ENCODE results near the gene RYR3.

The RYR3 gene

DNA sequence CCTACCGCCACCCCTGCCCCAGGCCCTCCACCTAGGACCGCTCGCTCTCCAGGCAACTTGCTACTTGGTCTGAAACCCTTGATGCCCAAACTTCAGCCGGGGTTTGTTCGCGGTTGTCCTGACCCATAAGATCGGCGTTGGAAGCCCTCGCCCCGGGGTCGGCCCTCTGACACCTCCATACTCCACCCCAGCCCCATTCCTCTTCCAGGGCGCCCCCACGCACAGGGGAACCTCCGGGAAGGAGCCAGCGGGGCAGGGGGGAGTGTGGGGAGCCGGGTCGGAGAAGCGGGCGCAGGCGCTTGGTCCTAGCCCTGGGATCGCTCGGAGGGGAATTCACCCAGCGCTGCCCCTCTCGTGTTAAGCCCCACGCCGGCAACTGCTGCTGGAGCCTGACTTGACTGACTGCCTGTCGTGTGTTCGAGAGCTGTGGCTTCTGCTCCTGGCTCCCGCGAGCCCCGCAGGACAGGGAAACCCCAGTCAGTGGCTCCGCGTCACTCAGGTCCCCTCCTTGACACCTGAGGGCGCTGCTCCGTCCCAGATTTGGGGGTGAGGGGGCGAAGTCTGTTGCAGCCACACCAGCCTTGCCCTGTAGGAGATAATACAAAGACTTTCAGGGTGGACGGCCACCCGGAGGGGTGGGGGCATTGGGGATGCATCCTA is 675 bp downstream of the RYR3 start:
- Histone ChIP-seq H3K4me2 (ENCODE audit: low read depth, low read length, poor library complexity, severe bottlenecking) (no peak overlapping the region), H3K27me3 (ENCODE audit: insufficient read depth, low read length, poor library complexity, severe bottlenecking) (no peaks in the 10 kb centered on the region), H3K4me3 (ENCODE audit: low read length, poor library complexity, severe bottlenecking) (no peak overlapping the region), H3K79me2 (ENCODE audit: insufficient read depth, low read length) (no peaks in the 10 kb centered on the region), H3K36me3 (ENCODE audit: insufficient read depth, low read length) (no peaks in the 10 kb centered on the region), H4K20me1 (ENCODE audit: insufficient read depth, low read length, poor library complexity, severe bottlenecking) (no peaks in the 10 kb centered on the region), H3K9me2 (replicated peaks; ENCODE audit: low read depth, low read length) (no peaks in the 10 kb centered on the region), H3K9ac (ENCODE audit: low read depth, low read length, poor library complexity, severe bottlenecking) (no peak overlapping the region), H2AFZ (ENCODE audit: low read length) (no peak overlapping the region), H3F3A (ENCODE audit: low read depth) (no peaks in the 10 kb centered on the region), H3K9me3 (ENCODE audit: insufficient read depth, low read depth, low read length) (no peaks in the 10 kb centered on the region), H3K4me1 (ENCODE audit: insufficient read depth, low read length, poor library complexity, severe bottlenecking) (no peaks in the 10 kb centered on the region)
- TF ChIP-seq, protein P1, sequence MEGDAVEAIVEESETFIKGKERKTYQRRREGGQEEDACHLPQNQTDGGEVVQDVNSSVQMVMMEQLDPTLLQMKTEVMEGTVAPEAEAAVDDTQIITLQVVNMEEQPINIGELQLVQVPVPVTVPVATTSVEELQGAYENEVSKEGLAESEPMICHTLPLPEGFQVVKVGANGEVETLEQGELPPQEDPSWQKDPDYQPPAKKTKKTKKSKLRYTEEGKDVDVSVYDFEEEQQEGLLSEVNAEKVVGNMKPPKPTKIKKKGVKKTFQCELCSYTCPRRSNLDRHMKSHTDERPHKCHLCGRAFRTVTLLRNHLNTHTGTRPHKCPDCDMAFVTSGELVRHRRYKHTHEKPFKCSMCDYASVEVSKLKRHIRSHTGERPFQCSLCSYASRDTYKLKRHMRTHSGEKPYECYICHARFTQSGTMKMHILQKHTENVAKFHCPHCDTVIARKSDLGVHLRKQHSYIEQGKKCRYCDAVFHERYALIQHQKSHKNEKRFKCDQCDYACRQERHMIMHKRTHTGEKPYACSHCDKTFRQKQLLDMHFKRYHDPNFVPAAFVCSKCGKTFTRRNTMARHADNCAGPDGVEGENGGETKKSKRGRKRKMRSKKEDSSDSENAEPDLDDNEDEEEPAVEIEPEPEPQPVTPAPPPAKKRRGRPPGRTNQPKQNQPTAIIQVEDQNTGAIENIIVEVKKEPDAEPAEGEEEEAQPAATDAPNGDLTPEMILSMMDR (conservative IDR thresholded peaks at IDR 0.05; ENCODE audit: low read length) = no peak
- TF ChIP-seq EZH2phosphoT487 (IDR thresholded peaks at IDR 0.05; ENCODE audit: borderline replicate concordance) = no peak

- no peaks in the 10 kb centered on the region for H3K36me3 ChIP-seq (ENCODE audit: insufficient read depth, low read length)
- no peaks in the 10 kb centered on the region for H4K20me1 ChIP-seq (ENCODE audit: insufficient read depth, low read length, poor library complexity, severe bottlenecking)
- H3K4me1 ChIP-seq (ENCODE audit: insufficient read depth, low read length, poor library complexity, severe bottlenecking) = no peaks in the 10 kb centered on the region
- no peaks in the 10 kb centered on the region for H3K79me2 ChIP-seq (ENCODE audit: insufficient read depth, low read length)
- H3K4me2 ChIP-seq (ENCODE audit: low read depth, low read length, poor library complexity, severe bottlenecking) = no peak overlapping the region
- H3K27me3 ChIP-seq (ENCODE audit: insufficient read depth, low read length, poor library complexity, severe bottlenecking) = no peaks in the 10 kb centered on the region
- H2AFZ ChIP-seq (ENCODE audit: low read length) = no peak overlapping the region
- H3K9me3 ChIP-seq (ENCODE audit: insufficient read depth, low read depth, low read length) = no peaks in the 10 kb centered on the region
- TF ChIP-seq, protein P1 (conservative IDR thresholded peaks at IDR 0.05; ENCODE audit: low read length) = no peak
- TF ChIP-seq EZH2phosphoT487 (IDR thresholded peaks at IDR 0.05; ENCODE audit: borderline replicate concordance) = no peak
- H3K9ac ChIP-seq (ENCODE audit: low read depth, low read length, poor library complexity, severe bottlenecking) = no peak overlapping the region
- no peaks in the 10 kb centered on the region for H3F3A ChIP-seq (ENCODE audit: low read depth)
- H3K4me3 ChIP-seq (ENCODE audit: low read length, poor library complexity, severe bottlenecking) = no peak overlapping the region
- H3K9me2 ChIP-seq (replicated peaks; ENCODE audit: low read depth, low read length) = no peaks in the 10 kb centered on the region
These were observed 2.7 kb downstream of the RYR3 start for GRCh38 chr15:33313491-33313890.

DNA sequence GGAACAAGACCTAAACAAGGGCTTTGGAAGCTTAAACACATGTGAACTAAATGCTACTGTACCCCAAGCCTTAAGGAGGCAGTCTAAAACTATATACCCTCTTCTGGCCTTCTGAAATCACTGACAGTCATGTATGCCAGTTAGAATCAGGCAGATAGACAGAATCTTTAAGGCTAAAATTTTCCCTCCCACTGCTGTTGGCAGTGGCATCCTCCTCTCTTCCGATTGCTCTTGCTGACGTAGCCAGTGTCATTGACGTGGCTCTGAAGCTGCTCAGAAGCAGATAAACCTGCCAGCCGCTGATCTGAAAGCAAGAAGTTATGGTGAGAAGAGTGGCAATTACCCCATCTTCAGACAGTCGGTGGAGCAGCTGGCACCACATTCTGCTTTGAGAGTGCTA is 3.3 kb downstream of the RYR3 start:
- Histone ChIP-seq H3K9me2 (replicated peaks; ENCODE audit: low read depth, low read length) (no peaks in the 10 kb centered on the region), H3K9ac (ENCODE audit: low read depth, low read length, poor library complexity, severe bottlenecking) (no peak overlapping the region), H3K9me3 (ENCODE audit: insufficient read depth, low read depth, low read length) (no peaks in the 10 kb centered on the region), H3K27me3 (ENCODE audit: insufficient read depth, low read length, poor library complexity, severe bottlenecking) (no peaks in the 10 kb centered on the region), H3K4me2 (ENCODE audit: low read depth, low read length, poor library complexity, severe bottlenecking) (no peak overlapping the region), H3K79me2 (ENCODE audit: insufficient read depth, low read length) (no peaks in the 10 kb centered on the region), H4K20me1 (ENCODE audit: insufficient read depth, low read length, poor library complexity, severe bottlenecking) (no peaks in the 10 kb centered on the region), H3K36me3 (ENCODE audit: insufficient read depth, low read length) (no peaks in the 10 kb centered on the region), H2AFZ (ENCODE audit: low read length) (no peak overlapping the region), H3K4me3 (ENCODE audit: low read length, poor library complexity, severe bottlenecking) (no peak overlapping the region), H3K4me1 (ENCODE audit: insufficient read depth, low read length, poor library complexity, severe bottlenecking) (no peaks in the 10 kb centered on the region), H3F3A (ENCODE audit: low read depth) (no peaks in the 10 kb centered on the region)
- TF ChIP-seq EZH2phosphoT487 (IDR thresholded peaks at IDR 0.05; ENCODE audit: borderline replicate concordance) = no peak
- TF ChIP-seq, protein P1 (conservative IDR thresholded peaks at IDR 0.05; ENCODE audit: low read length) = peak; percentile 33
